Natural killer cell (primary cell): ENCODE results near the gene UBXN1. TPM values are rescaled to one million over a fixed set of nuclear protein-coding genes. Genes with fewer than 3 reads are reported as not detected.

Source experiments
- ATAC-seq, 3 donors: fragments of 150-1000 bp in 2 of 3; fragments of 200-7000 bp in 1 of 3; cut with Tn5 transposase; 1 replicate in 1 of 3; 2 replicates in 2 of 3; pipeline ENCODE4 v1.10.0; 2021; ENCODE audit warnings: mild to moderate bottlenecking in 2 of 3, moderate library complexity in 2 of 3
- DNase-seq, 2 donors: peaks; one replicate each; pipeline versions ENCODE4 v3.0.0 to v3.0.0-alpha.2; 2013 to 2021; ENCODE audit warnings: mixed read lengths in 1 of 2
- H3K27ac ChIP-seq: one replicate; pipeline ENCODE4 v1.5.1; 2013; ENCODE audit warnings: mild to moderate bottlenecking, low read length
- H3K27me3 ChIP-seq: one replicate; pipeline ENCODE4 v1.6.1; 2013; ENCODE audit warnings: low read length; ENCODE audit not compliant: control insufficient read depth, insufficient read depth
- H3K36me3 ChIP-seq: one replicate; pipeline ENCODE4 v1.6.1; 2013; ENCODE audit warnings: low read length; ENCODE audit not compliant: control insufficient read depth, insufficient read depth
- H3K4me1 ChIP-seq: one replicate; pipeline ENCODE4 v1.6.1; 2013; ENCODE audit warnings: low read length; ENCODE audit not compliant: control insufficient read depth, insufficient read depth
- H3K4me3 ChIP-seq: one replicate; pipeline ENCODE4 v1.5.1; 2013; ENCODE audit warnings: low read length
- H3K9me3 ChIP-seq: one replicate; pipeline ENCODE4 v1.6.1; 2013; ENCODE audit warnings: low read length; ENCODE audit not compliant: control insufficient read depth, insufficient read depth
- H3K27ac Mint-ChIP-seq, 2 donors: one replicate each; pipeline ENCODE4 v1.8.0; 2022; ENCODE audit warnings: mild to moderate bottlenecking in 2 of 2, mixed read lengths in 2 of 2, moderate library complexity in 1 of 2
- H3K27me3 Mint-ChIP-seq, 2 donors: one replicate each; pipeline ENCODE4 v1.8.0; 2022; ENCODE audit warnings: low read depth in 2 of 2, mixed read lengths in 2 of 2
- H3K36me3 Mint-ChIP-seq: one replicate; pipeline ENCODE4 v1.8.0; 2022; ENCODE audit warnings: mixed read lengths
- H3K4me1 Mint-ChIP-seq, 2 donors: one replicate each; pipeline ENCODE4 v1.8.0; 2022; ENCODE audit warnings: mixed read lengths in 2 of 2
- H3K4me3 Mint-ChIP-seq: one replicate; pipeline ENCODE4 v1.8.0; 2022; ENCODE audit warnings: mild to moderate bottlenecking, moderate library complexity, mixed read lengths
- H3K9me3 Mint-ChIP-seq, 2 donors: one replicate each; pipeline ENCODE4 v1.8.0; 2022; ENCODE audit warnings: mixed read lengths in 2 of 2
- CTCF ChIP-seq: fragments of 200-600 bp; IDR thresholded peaks from one replicate; pipeline ENCODE4 v1.8.0; 2022; ENCODE audit warnings: antibody characterized with exemption
- WGBS: methylation state at CpG from one replicate; pipeline ENCODE4 v1.1.7; 2013; ENCODE audit warnings: missing lambda C conversion rate; ENCODE audit not compliant: insufficient coverage; 5-methylcytosine and 5-hydroxymethylcytosine counted together
- intact Hi-C: fragments of 100-400 bp; cut with micrococcal nuclease; formaldehyde crosslinking; loops from one replicate; pipeline ENCODE4 v1.14.2; 2022
- total RNA-seq, 4 donors: library from RNA; stranded (reverse); fragments of 120-200 nt in 1 of 4; gene quantifications; one replicate each; pipeline versions ENCODE4 v1.2.3 to v1.2.4, GENCODE V29; 2013 to 2022

UBXN1 gene
- total RNA-seq, 3 donors from 2014 or later (not counting 1 experiment from before 2014, with no cell fraction given): 179 to 238 (median 238) TPM

- ATAC-seq: no peak
- DNase-seq: no peak
- TF ChIP-seq CTCF: no peak
- Histone ChIP-seq H3K27me3 (no peaks in the 10 kb centered on the region), H3K36me3 (peaks cover 80% of the 10 kb centered on the region), H3K4me1 (peaks cover 9% of the 10 kb centered on the region), H3K27ac (no peak overlapping the region), H3K9me3 (no peaks in the 10 kb centered on the region), H3K4me3 (no peak overlapping the region)
- 99% methylated on average over 6 of the region's 6 CpGs for WGBS
- no peaks in the 10 kb centered on the region for H3K27me3 Mint-ChIP-seq
- peak overlapping the region in 1 of 2 donors; percentile 45 for H3K27ac Mint-ChIP-seq
- H3K4me3 Mint-ChIP-seq: no peak overlapping the region
- peaks cover 10 to 15% of the 10 kb centered on the region in 2 donors for H3K4me1 Mint-ChIP-seq
- H3K36me3 Mint-ChIP-seq: no peaks in the 10 kb centered on the region
- H3K9me3 Mint-ChIP-seq: no peaks in the 10 kb centered on the region
- intact Hi-C loops: no loop called here
Measured at GRCh38 chr11:62632492-62632891, 46.4 kb downstream of the UBXN1 start.

GRCh38 chr11:62627713-62628112 is 51.2 kb downstream of the UBXN1 start:
- Mint-ChIP-seq H3K9me3 (no peaks in the 10 kb centered on the region), H3K4me3 (no peak overlapping the region), H3K27ac (peak overlapping the region in 1 of 2 donors; percentile 10), H3K4me1 (peaks cover 0 to 5% of the 10 kb centered on the region in 2 donors), H3K36me3 (no peaks in the 10 kb centered on the region), H3K27me3 (no peaks in the 10 kb centered on the region)
- no peak for TF ChIP-seq CTCF
- peak in 1 of 2 donors; percentile 33 for DNase-seq
- Histone ChIP-seq H3K4me1 (no peaks in the 10 kb centered on the region), H3K27me3 (no peaks in the 10 kb centered on the region), H3K27ac (no peak overlapping the region), H3K36me3 (peaks cover 70% of the 10 kb centered on the region), H3K9me3 (no peaks in the 10 kb centered on the region), H3K4me3 (no peak overlapping the region)
- intact Hi-C loops: no loop called here
- peak in 2 of 3 donors; percentile 36 to 38 for ATAC-seq
- WGBS: 96% methylated on average over 3 of the region's 3 CpGs

Other genes starting within 250 kb of the UBXN1 start
- 100 to 1,000 TPM; 623 to 740 (median 677) TPM for gene AHNAK, start 132.3 kb downstream of the UBXN1 start, total RNA-seq
- 100 to 1,000 TPM; 628 to 754 (median 714) TPM for gene EEF1G, start 105.2 kb downstream of the UBXN1 start, total RNA-seq
- 10 to 100 TPM; 20.0 to 28.9 (median 26.2) TPM for gene TUT1, start 87.5 kb downstream of the UBXN1 start, total RNA-seq
- 100 to 1,000 TPM; 254 to 305 (median 259) TPM for gene MTA2, start 77.2 kb downstream of the UBXN1 start, total RNA-seq
- gene EML3, start 66.3 kb downstream of the UBXN1 start, total RNA-seq: 100 to 1,000 TPM; 221 to 233 (median 232) TPM
- gene ROM1, start 65.8 kb downstream of the UBXN1 start, total RNA-seq: 1 to 10 TPM; 2.6 to 6.9 (median 3.9) TPM
- 10 to 100 TPM; 64.9 to 80.3 (median 77.9) TPM for gene B3GAT3, start 57.1 kb downstream of the UBXN1 start, total RNA-seq
- 100 to 1,000 TPM; 236 to 275 (median 246) TPM for gene GANAB, start 32.5 kb downstream of the UBXN1 start, total RNA-seq
- gene INTS5, start 25.8 kb downstream of the UBXN1 start, total RNA-seq: 10 to 100 TPM; 13.9 to 20.3 (median 14.6) TPM
- 10 to 100 TPM; 36.5 to 57.9 (median 39.1) TPM for gene C11orf98, start 13.9 kb downstream of the UBXN1 start, total RNA-seq
- gene CSKMT, start 13.8 kb downstream of the UBXN1 start, total RNA-seq: 10 to 100 TPM; 12.0 to 21.5 (median 13.7) TPM
- gene UQCC3, start 7.4 kb downstream of the UBXN1 start, total RNA-seq: 1 to 10 TPM; 3.9 to 5.2 (median 4.0) TPM
- gene LBHD1, start 6.8 kb downstream of the UBXN1 start, total RNA-seq: 10 to 100 TPM; 17.4 to 29.1 (median 20.4) TPM
- not detected for gene LRRN4CL, start 10.5 kb upstream of the UBXN1 start, total RNA-seq
- gene BSCL2, start 28.4 kb upstream of the UBXN1 start, total RNA-seq: 10 to 100 TPM; 19.7 to 22.0 (median 21.2) TPM
- gene GNG3, start 28.6 kb upstream of the UBXN1 start, total RNA-seq: not detected
- gene HNRNPUL2, start 48.4 kb upstream of the UBXN1 start, total RNA-seq: 10 to 100 TPM; 58.0 to 73.1 (median 69.3) TPM
- 10 to 100 TPM; 18.3 to 27.2 (median 23.2) TPM for gene TTC9C, start 49.4 kb upstream of the UBXN1 start, total RNA-seq
- 1 to 10 TPM; 5.4 to 9.6 (median 8.8) TPM for gene ZBTB3, start 75.1 kb upstream of the UBXN1 start, total RNA-seq
- gene POLR2G, start 82.5 kb upstream of the UBXN1 start, total RNA-seq: 100 to 1,000 TPM; 110 to 120 (median 119) TPM
- 10 to 100 TPM; 18.4 to 20.3 (median 18.8) TPM for gene TAF6L, start 92.3 kb upstream of the UBXN1 start, total RNA-seq
- gene TMEM179B, start 108.3 kb upstream of the UBXN1 start, total RNA-seq: 10 to 100 TPM; 33.7 to 41.1 (median 36.3) TPM
- 10 to 100 TPM in 1 of 3 donors, 1 to 10 TPM in 2; 4.8 to 10.0 (median 5.0) TPM for gene TMEM223, start 112.9 kb upstream of the UBXN1 start, total RNA-seq
- 100 to 1,000 TPM; 284 to 341 (median 319) TPM for gene NXF1, start 126.4 kb upstream of the UBXN1 start, total RNA-seq
- gene STX5, start 153.0 kb upstream of the UBXN1 start, total RNA-seq: 100 to 1,000 TPM; 138 to 171 (median 166) TPM
- not detected for gene TEX54, start 153.8 kb upstream of the UBXN1 start, total RNA-seq
- 100 to 1,000 TPM; 151 to 173 (median 171) TPM for gene WDR74, start 160.5 kb upstream of the UBXN1 start, total RNA-seq
- gene SLC3A2, start 201.8 kb upstream of the UBXN1 start, total RNA-seq: 100 to 1,000 TPM; 200 to 235 (median 207) TPM
- not detected for gene CHRM1, start 242.3 kb upstream of the UBXN1 start, total RNA-seq